NCI-H510A (cell line): Measurements from ENCODE around the gene C3orf49.

ENCODE experiments used
- DNase-seq: peaks from one replicate; lab custom pipeline; 2025; lab: John Stamatoyannopoulos, UW

The C3orf49 gene

GRCh38 chr3:63851287-63851686, 32.2 kb downstream of the C3orf49 start:
- no peak for DNase-seq

- no peak for DNase-seq
Measured at GRCh38 chr3:63853106-63853505, 34.0 kb downstream of the C3orf49 start.

GRCh38 chr3:63855333-63855940, 36.3 kb downstream of the C3orf49 start:
- no peak for DNase-seq

- DNase-seq: no peak
Measured at GRCh38 chr3:63857311-63857710, 38.2 kb downstream of the C3orf49 start.

- DNase-seq: no peak
Measured at GRCh38 chr3:63860776-63861175, 41.7 kb downstream of the C3orf49 start.

GRCh38 chr3:63861306-63861705, 42.2 kb downstream of the C3orf49 start:
- DNase-seq: no peak

GRCh38 chr3:63862804-63863149, 43.7 kb downstream of the C3orf49 start:
- DNase-seq: no peak

- DNase-seq: no peak
Measured at GRCh38 chr3:63863150-63864007, 44.3 kb downstream of the C3orf49 start, which contains the start of the genes ATXN7 and THOC7. Gene ATXN7, plus strand, starts transcription at chr3:63863867. Its CDS starts 48,732 bp downstream, at chr3:63912599. Gene THOC7, minus strand, starts transcription at chr3:63863805. Its CDS starts 15 bp downstream, at chr3:63863790.

- no peak for DNase-seq
Measured at GRCh38 chr3:63864008-63864964, 45.2 kb downstream of the C3orf49 start.

GRCh38 chr3:63864965-63865327, 45.8 kb downstream of the C3orf49 start:
- DNase-seq: no peak

- DNase-seq: no peak
Measured at GRCh38 chr3:63867225-63867624, 48.1 kb downstream of the C3orf49 start.

- no peak for DNase-seq
Measured at GRCh38 chr3:63869940-63870614, 51.0 kb downstream of the C3orf49 start.

- no peak for DNase-seq
Measured at GRCh38 chr3:63870615-63871005, 51.5 kb downstream of the C3orf49 start.

GRCh38 chr3:63872135-63872924, 53.2 kb downstream of the C3orf49 start:
- no peak for DNase-seq

GRCh38 chr3:63874769-63875168, 55.7 kb downstream of the C3orf49 start:
- DNase-seq: no peak

- DNase-seq: no peak
Measured at GRCh38 chr3:63875510-63875909, 56.4 kb downstream of the C3orf49 start.

GRCh38 chr3:63876260-63876659, 57.2 kb downstream of the C3orf49 start:
- no peak for DNase-seq

- no peak for DNase-seq
Measured at GRCh38 chr3:63877737-63878393, 58.8 kb downstream of the C3orf49 start.

GRCh38 chr3:63878394-63879060, 59.4 kb downstream of the C3orf49 start:
- no peak for DNase-seq

GRCh38 chr3:63880653-63881052, 61.6 kb downstream of the C3orf49 start:
- DNase-seq: no peak
